Sigmoid colon (tissue), 7 donors: Measurements from ENCODE around the gene DUSP7. TPM values are rescaled to one million over a fixed set of nuclear protein-coding genes. Genes with fewer than 3 reads are reported as not detected.

ENCODE experiments used
- DNase-seq: peaks from one replicate; pipeline ENCODE4 v3.0.0-alpha.2; 2019
- H3K27ac ChIP-seq, 4 donors: fragments of 200-600 bp; sonication (generic); one replicate each; pipeline ENCODE4 v1.5.1; 2016 to 2019; ENCODE audit warnings: mild to moderate bottlenecking in 1 of 4
- H3K27me3 ChIP-seq, 3 donors: fragments of 200-600 bp; sonication (generic); one replicate each; pipeline ENCODE4 v1.5.1; 2019; ENCODE audit warnings: mild to moderate bottlenecking in 1 of 3
- H3K36me3 ChIP-seq, 4 donors: fragments of 200-600 bp; sonication (generic); one replicate each; pipeline ENCODE4 v1.5.1; 2016 to 2019
- H3K4me1 ChIP-seq, 4 donors: fragments of 200-600 bp; sonication (generic); one replicate each; pipeline ENCODE4 v1.5.1; 2017 to 2019
- H3K4me3 ChIP-seq, 4 donors: fragments of 200-600 bp; sonication (generic); one replicate each; pipeline ENCODE4 v1.5.1; 2017 to 2019; ENCODE audit warnings: mild to moderate bottlenecking in 2 of 4, moderate library complexity in 1 of 4
- H3K9me3 ChIP-seq, 4 donors: fragments of 200-600 bp in 3 of 4; sonication (generic) in 3 of 4; one replicate each; pipeline versions ENCODE4 v1.5.1 to v1.6.1; 2013 to 2019
- CTCF ChIP-seq, 4 experiments: fragments of 450-650 bp in 3 of 4; fragments of 200-600 bp in 1 of 4; IDR thresholded peaks; one replicate each; pipeline ENCODE4 v1.5.1; 2016 to 2019; ENCODE audit warnings: antibody characterized with exemption in 4 of 4, mild to moderate bottlenecking in 3 of 4, moderate library complexity in 2 of 4
- EP300 ChIP-seq, 4 donors: sonication (generic); formaldehyde crosslinking; IDR thresholded peaks; one replicate each; pipeline ENCODE4 v1.6.1; 2017; ENCODE audit warnings: antibody characterized with exemption in 4 of 4
- POLR2A ChIP-seq, 2 donors: fragments of 450-650 bp; IDR thresholded peaks; one replicate each; pipeline ENCODE4 v1.6.1; 2016; ENCODE audit warnings: antibody characterized with exemption in 2 of 2, mild to moderate bottlenecking in 2 of 2, moderate library complexity in 2 of 2
- POLR2AphosphoS5 ChIP-seq, 4 donors: sonication (generic); formaldehyde crosslinking; IDR thresholded peaks; one replicate each; pipeline ENCODE4 v1.6.1; 2017; ENCODE audit warnings: antibody characterized with exemption in 4 of 4
- WGBS, 2 donors: extraction: QIAGEN DNeasy Blood & Tissue Kit; methylation state at CpG; one replicate each; pipeline ENCODE4 v1.1.7; 2013; 5-methylcytosine and 5-hydroxymethylcytosine counted together
- intact Hi-C: fragments of 100-400 bp; cut with DNase I; formaldehyde crosslinking; loops from one replicate; pipeline ENCODE4 v1.15.1; 2023
- polyA plus RNA-seq, 3 donors: library from polyadenylated mRNA; stranded (reverse); fragments of 200-250 nt; gene quantifications; one replicate each; pipeline ENCODE4 v1.2.3, GENCODE V29; 2013
- total RNA-seq, 4 donors: library from RNA; depleted of rRNA; stranded (reverse); fragments of >200 nt; gene quantifications; one replicate each; pipeline ENCODE4 v1.1.0, GENCODE V29; 2016
- donor health status: healthy with polysubstance abuse.
- donor health status: Bipolar disorder and iron deficiency.
- donor health status: healthy.

The DUSP7 gene
- total and polyA plus RNA-seq, 7 donors = 3.0 to 7.6 (median 6.8) TPM

GRCh38 chr3:52002748-52003147 is 53.6 kb downstream of the DUSP7 start:
- H3K36me3 ChIP-seq = no peaks in the 10 kb centered on the region
- intact Hi-C loops = loop anchor here (5.0 kb wide), 1 partner anchor 335 kb away; no protein-coding TSS in a partner anchor
- DNase-seq = no peak
- no peak overlapping the region for H3K27ac ChIP-seq
- no peaks in the 10 kb centered on the region for H3K9me3 ChIP-seq
- no peak overlapping the region for H3K4me3 ChIP-seq
- peaks cover 0 to 19% (median 15%) of the 10 kb centered on the region in 4 donors for H3K4me1 ChIP-seq
- H3K27me3 ChIP-seq = peaks cover 0 to 12% (median 0%) of the 10 kb centered on the region in 3 donors
- 78 to 83% methylated on average over 6 of the region's 6 CpGs for WGBS, 2 donors
- TF ChIP-seq CTCF (IDR thresholded peaks at IDR 0.05) = no peak
- no peak for TF ChIP-seq EP300 (IDR thresholded peaks at IDR 0.05)
- no peak for TF ChIP-seq POLR2AphosphoS5 (IDR thresholded peaks at IDR 0.05)
- TF ChIP-seq POLR2A (IDR thresholded peaks at IDR 0.05) = no peak

DNA sequence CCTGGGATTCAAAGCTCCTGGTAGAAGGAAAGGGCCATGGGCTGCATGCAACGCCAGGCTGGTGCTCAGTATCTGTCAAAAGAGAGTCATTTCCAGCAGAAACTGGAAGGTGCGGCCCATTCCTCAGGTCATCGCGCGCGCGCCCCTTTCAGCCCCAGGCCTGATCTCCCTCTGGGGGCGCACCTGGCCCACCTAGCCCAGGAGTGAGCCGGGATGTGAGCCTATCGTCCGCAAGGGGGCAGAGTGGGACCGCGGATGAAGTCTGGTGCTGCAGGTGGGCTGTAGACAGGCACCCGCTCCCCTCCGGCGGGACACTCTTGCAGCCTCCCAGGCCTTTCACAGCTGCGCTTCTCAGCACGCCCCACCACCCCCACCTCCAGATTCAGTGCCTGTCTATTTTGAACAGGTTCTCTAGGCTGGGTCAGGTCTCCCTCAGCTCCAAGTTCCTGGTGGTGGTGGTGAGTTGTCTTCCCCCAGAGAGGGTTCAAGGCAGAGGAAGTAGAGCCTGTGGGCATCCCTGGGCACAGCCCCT is 54.9 kb downstream of the DUSP7 start:
- Histone ChIP-seq H3K4me3 (no peak overlapping the region), H3K4me1 (peaks cover 0 to 19% (median 15%) of the 10 kb centered on the region in 4 donors), H3K27me3 (peaks cover 0 to 12% (median 0%) of the 10 kb centered on the region in 3 donors), H3K27ac (no peak overlapping the region), H3K36me3 (no peaks in the 10 kb centered on the region), H3K9me3 (no peaks in the 10 kb centered on the region)
- TF ChIP-seq CTCF (IDR thresholded peaks at IDR 0.05) (peak; percentile 85 to 94 (median 92)), POLR2AphosphoS5 (IDR thresholded peaks at IDR 0.05) (no peak)
- intact Hi-C loops = loop anchor here (1.0 to 5.0 kb wide), 4 partner anchors 55 to 336 kb away; partner anchors contain the start of gene DUSP7
- 1 to 2% methylated on average over 18 of the region's 18 CpGs for WGBS, 2 donors
- peak; percentile 85 for DNase-seq

- Histone ChIP-seq H3K4me3 (no peak overlapping the region), H3K9me3 (no peaks in the 10 kb centered on the region), H3K4me1 (peaks cover 0 to 11% (median 6%) of the 10 kb centered on the region in 4 donors), H3K27ac (no peak overlapping the region), H3K36me3 (peaks cover 0 to 1% (median under 1%) of the 10 kb centered on the region in 4 donors), H3K27me3 (peaks cover 0 to 12% (median 0%) of the 10 kb centered on the region in 3 donors)
- no peak for TF ChIP-seq EP300 (IDR thresholded peaks at IDR 0.05)
- no peak for TF ChIP-seq CTCF (IDR thresholded peaks at IDR 0.05)
- TF ChIP-seq POLR2A (IDR thresholded peaks at IDR 0.05) = no peak
- no peak for TF ChIP-seq POLR2AphosphoS5 (IDR thresholded peaks at IDR 0.05)
- WGBS, 2 donors = 89 to 90% methylated on average over 2 of the region's 2 CpGs
- intact Hi-C loops = loop anchor here (2.0 to 5.0 kb wide), 3 partner anchors 57 to 337 kb away; partner anchors contain the start of genes DUSP7 and GLYCTK
- DNase-seq = no peak
Measured at GRCh38 chr3:51999846-52000245, 56.5 kb downstream of the DUSP7 start.

Other genes starting within 250 kb of the DUSP7 start
- gene IQCF2, start 195.0 kb downstream of the DUSP7 start, total RNA-seq = not detected
- not detected for gene IQCF2, start 195.0 kb downstream of the DUSP7 start, polyA plus RNA-seq
- gene IQCF5, start 181.0 kb downstream of the DUSP7 start, total RNA-seq = not detected
- gene IQCF5, start 181.0 kb downstream of the DUSP7 start, polyA plus RNA-seq = not detected
- not detected for gene IQCF1, start 153.2 kb downstream of the DUSP7 start, total RNA-seq
- gene IQCF1, start 153.2 kb downstream of the DUSP7 start, polyA plus RNA-seq = not detected
- gene RRP9, start 114.7 kb downstream of the DUSP7 start, total RNA-seq = 10 to 100 TPM in 3 of 4 donors, 1 to 10 TPM in 1; 6.4 to 13.3 (median 12.4) TPM
- gene RRP9, start 114.7 kb downstream of the DUSP7 start, polyA plus RNA-seq = 10 to 100 TPM; 10.2 to 29.0 (median 13.8) TPM
- 10 to 100 TPM; 22.4 to 35.8 (median 26.7) TPM for gene PARP3, start 114.2 kb downstream of the DUSP7 start, total RNA-seq
- gene PARP3, start 114.2 kb downstream of the DUSP7 start, polyA plus RNA-seq = 10 to 100 TPM in 2 of 3 donors, 1 to 10 TPM in 1; 9.0 to 26.3 (median 12.3) TPM
- gene GPR62, start 101.2 kb downstream of the DUSP7 start, total RNA-seq = 1 to 10 TPM in 1 of 4 donors, under 1 TPM in 1, not detected in 2; 0.71 to 1.1 TPM
- under 1 TPM in 1 of 3 donors, not detected in 2; 0.03 TPM for gene GPR62, start 101.2 kb downstream of the DUSP7 start, polyA plus RNA-seq
- 100 to 1,000 TPM; 256 to 292 (median 268) TPM for gene PCBP4, start 89.1 kb downstream of the DUSP7 start, total RNA-seq
- gene PCBP4, start 89.1 kb downstream of the DUSP7 start, polyA plus RNA-seq = 10 to 100 TPM; 15.6 to 19.8 (median 17.3) TPM
- 10 to 100 TPM; 48.5 to 72.4 (median 51.7) TPM for gene ABHD14B, start 82.5 kb downstream of the DUSP7 start, total RNA-seq
- 100 to 1,000 TPM in 2 of 3 donors, 10 to 100 TPM in 1; 62.4 to 117 (median 105) TPM for gene ABHD14B, start 82.5 kb downstream of the DUSP7 start, polyA plus RNA-seq
- 10 to 100 TPM; 16.3 to 35.3 (median 22.1) TPM for gene ABHD14A, start 81.5 kb downstream of the DUSP7 start, total RNA-seq
- 10 to 100 TPM in 1 of 3 donors, 1 to 10 TPM in 2; 3.2 to 14.9 (median 7.2) TPM for gene ABHD14A, start 81.5 kb downstream of the DUSP7 start, polyA plus RNA-seq
- gene ACY1, start 73.0 kb downstream of the DUSP7 start, total RNA-seq = 10 to 100 TPM in 3 of 4 donors, 1 to 10 TPM in 1; 1.4 to 25.3 (median 16.6) TPM
- gene ACY1, start 73.0 kb downstream of the DUSP7 start, polyA plus RNA-seq = 100 to 1,000 TPM; 122 to 279 (median 146) TPM
- gene RPL29, start 60.7 kb downstream of the DUSP7 start, total RNA-seq = 1,000 to 10,000 TPM; 1,247 to 2,632 (median 2,024) TPM
- gene RPL29, start 60.7 kb downstream of the DUSP7 start, polyA plus RNA-seq = 1,000 to 10,000 TPM; 1,880 to 2,993 (median 2,094) TPM
- gene POC1A, start 97.9 kb upstream of the DUSP7 start, total RNA-seq = 1 to 10 TPM in 3 of 4 donors, under 1 TPM in 1; 0.66 to 1.7 (median 1.2) TPM
- 10 to 100 TPM in 1 of 3 donors, 1 to 10 TPM in 2; 3.6 to 15.8 (median 7.6) TPM for gene POC1A, start 97.9 kb upstream of the DUSP7 start, polyA plus RNA-seq
- gene ALAS1, start 141.6 kb upstream of the DUSP7 start, total RNA-seq = 10 to 100 TPM; 23.2 to 27.3 (median 25.8) TPM
- gene ALAS1, start 141.6 kb upstream of the DUSP7 start, polyA plus RNA-seq = 100 to 1,000 TPM in 1 of 3 donors, 10 to 100 TPM in 2; 70.7 to 121 (median 81.7) TPM
- under 1 TPM in 2 of 4 donors, not detected in 2; 0.54 to 0.55 TPM for gene TLR9, start 169.1 kb upstream of the DUSP7 start, total RNA-seq
- under 1 TPM in 1 of 3 donors, not detected in 2; 0.98 TPM for gene TLR9, start 169.1 kb upstream of the DUSP7 start, polyA plus RNA-seq
- gene TWF2, start 182.6 kb upstream of the DUSP7 start, total RNA-seq = 10 to 100 TPM; 40.4 to 57.3 (median 50.8) TPM
- gene TWF2, start 182.6 kb upstream of the DUSP7 start, polyA plus RNA-seq = 10 to 100 TPM; 62.5 to 79.3 (median 65.3) TPM
- gene PPM1M, start 189.2 kb upstream of the DUSP7 start, total RNA-seq = 10 to 100 TPM; 21.7 to 28.2 (median 24.8) TPM
- gene PPM1M, start 189.2 kb upstream of the DUSP7 start, polyA plus RNA-seq = 10 to 100 TPM in 2 of 3 donors, 1 to 10 TPM in 1; 5.8 to 16.9 (median 11.4) TPM
- gene WDR82, start 222.1 kb upstream of the DUSP7 start, total RNA-seq = 10 to 100 TPM; 44.4 to 54.9 (median 48.0) TPM
- gene WDR82, start 222.1 kb upstream of the DUSP7 start, polyA plus RNA-seq = 10 to 100 TPM; 22.2 to 50.2 (median 28.4) TPM
- gene GLYCTK, start 231.3 kb upstream of the DUSP7 start, total RNA-seq = 1 to 10 TPM; 1.6 to 4.6 (median 3.8) TPM
- gene GLYCTK, start 231.3 kb upstream of the DUSP7 start, polyA plus RNA-seq = 10 to 100 TPM; 20.4 to 48.2 (median 48.1) TPM